Progenitor cell of endocrine pancreas (in vitro differentiated cells): ENCODE measurements around the gene CLSTN2. TPM values are rescaled to one million over a fixed set of nuclear protein-coding genes. Genes with fewer than 3 reads are reported as not detected.

Source experiments
- DNase-seq: peaks from one replicate; pipeline ENCODE4 v3.0.0; 2021; ENCODE audit warnings: low spot score; ENCODE audit not compliant: unreplicated experiment
- H3K27ac Mint-ChIP-seq: 2 replicates; pipeline ENCODE4 v1.8.0; 2021; ENCODE audit warnings: mild to moderate bottlenecking, moderate library complexity, mixed read lengths
- H3K27me3 Mint-ChIP-seq: 2 replicates; pipeline ENCODE4 v1.8.0; 2021; ENCODE audit warnings: mixed read lengths
- H3K36me3 Mint-ChIP-seq: 2 replicates; pipeline ENCODE4 v1.8.0; 2022; ENCODE audit warnings: mixed read lengths; ENCODE audit not compliant: insufficient read depth
- H3K4me1 Mint-ChIP-seq: 2 replicates; pipeline ENCODE4 v1.8.0; 2021; ENCODE audit warnings: low read depth, mixed read lengths
- H3K4me3 Mint-ChIP-seq: 2 replicates; pipeline ENCODE4 v1.8.0; 2021; ENCODE audit warnings: low read depth, mild to moderate bottlenecking, moderate library complexity, mixed read lengths
- H3K9me3 Mint-ChIP-seq: 2 replicates; pipeline ENCODE4 v1.8.0; 2021; ENCODE audit warnings: low read depth, mixed read lengths
- total RNA-seq: library from RNA; stranded (reverse); gene quantifications from 2 replicates; pipeline ENCODE4 v1.2.1, GENCODE V29; 2021
- TF ChIP-seq, protein P1 (sequence below): fragments of 200-600 bp; sonication (generic); IDR thresholded peaks from one replicate; pipeline ENCODE4 v1.5.0; 2021; ENCODE audit warnings: antibody characterized with exemption, mild to moderate bottlenecking; ENCODE audit not compliant: unreplicated experiment

CLSTN2 gene
- total RNA-seq, 1 donor from 2014 or later: 2.8 TPM

DNA sequence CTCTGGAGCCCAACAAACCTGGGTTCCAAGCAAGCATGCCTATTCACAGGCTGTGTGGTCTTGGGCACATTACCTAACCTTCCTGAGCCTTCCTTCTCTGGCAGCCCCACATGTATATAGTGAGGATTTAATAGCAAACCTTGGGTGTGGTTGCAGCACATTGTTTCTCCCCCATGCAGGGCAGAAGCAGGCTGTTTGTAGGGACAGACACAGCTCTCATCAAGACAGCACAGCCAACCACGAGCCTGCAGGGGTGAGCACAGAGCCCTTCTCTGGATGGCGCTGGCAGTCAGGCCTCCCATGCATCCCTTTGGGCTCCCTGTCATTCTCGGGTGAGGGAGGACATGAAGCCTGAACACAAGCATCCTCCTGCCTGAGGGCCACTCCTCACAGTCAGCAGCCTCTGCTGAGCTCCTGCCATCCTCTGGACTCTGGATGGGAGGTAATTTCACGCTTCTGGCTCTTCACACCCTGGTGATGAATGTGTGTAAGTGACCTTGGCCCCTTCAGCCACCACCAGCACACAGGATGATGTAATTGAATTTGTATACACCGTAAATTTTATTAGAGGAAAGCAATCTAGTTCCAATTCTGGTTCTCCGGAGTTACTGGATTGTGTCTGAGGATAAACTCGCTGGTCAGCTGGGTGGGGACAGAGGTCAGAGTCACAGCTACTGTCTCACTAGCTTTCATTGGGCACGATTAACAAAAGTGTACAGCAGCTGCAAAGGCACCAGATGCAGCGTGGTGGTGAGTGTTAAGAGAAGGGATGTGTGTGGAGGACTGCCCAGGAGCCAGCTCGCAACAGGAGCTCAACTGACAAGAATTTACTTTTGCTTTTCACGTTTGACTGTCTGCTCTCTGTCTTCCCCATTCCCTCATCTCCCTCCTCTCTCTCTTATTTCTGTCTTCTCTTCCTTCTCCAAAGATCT lies 118.1 kb downstream of the CLSTN2 start:
- TF ChIP-seq, protein P1, sequence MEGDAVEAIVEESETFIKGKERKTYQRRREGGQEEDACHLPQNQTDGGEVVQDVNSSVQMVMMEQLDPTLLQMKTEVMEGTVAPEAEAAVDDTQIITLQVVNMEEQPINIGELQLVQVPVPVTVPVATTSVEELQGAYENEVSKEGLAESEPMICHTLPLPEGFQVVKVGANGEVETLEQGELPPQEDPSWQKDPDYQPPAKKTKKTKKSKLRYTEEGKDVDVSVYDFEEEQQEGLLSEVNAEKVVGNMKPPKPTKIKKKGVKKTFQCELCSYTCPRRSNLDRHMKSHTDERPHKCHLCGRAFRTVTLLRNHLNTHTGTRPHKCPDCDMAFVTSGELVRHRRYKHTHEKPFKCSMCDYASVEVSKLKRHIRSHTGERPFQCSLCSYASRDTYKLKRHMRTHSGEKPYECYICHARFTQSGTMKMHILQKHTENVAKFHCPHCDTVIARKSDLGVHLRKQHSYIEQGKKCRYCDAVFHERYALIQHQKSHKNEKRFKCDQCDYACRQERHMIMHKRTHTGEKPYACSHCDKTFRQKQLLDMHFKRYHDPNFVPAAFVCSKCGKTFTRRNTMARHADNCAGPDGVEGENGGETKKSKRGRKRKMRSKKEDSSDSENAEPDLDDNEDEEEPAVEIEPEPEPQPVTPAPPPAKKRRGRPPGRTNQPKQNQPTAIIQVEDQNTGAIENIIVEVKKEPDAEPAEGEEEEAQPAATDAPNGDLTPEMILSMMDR: no peak
- Mint-ChIP-seq H3K27me3 (peaks cover 5% of the 10 kb centered on the region), H3K9me3 (peaks cover 4% of the 10 kb centered on the region), H3K4me1 (peaks cover 45% of the 10 kb centered on the region), H3K36me3 (no peaks in the 10 kb centered on the region), H3K4me3 (no peak overlapping the region), H3K27ac (peak overlapping the region; percentile 85)
- no peak for DNase-seq

DNA sequence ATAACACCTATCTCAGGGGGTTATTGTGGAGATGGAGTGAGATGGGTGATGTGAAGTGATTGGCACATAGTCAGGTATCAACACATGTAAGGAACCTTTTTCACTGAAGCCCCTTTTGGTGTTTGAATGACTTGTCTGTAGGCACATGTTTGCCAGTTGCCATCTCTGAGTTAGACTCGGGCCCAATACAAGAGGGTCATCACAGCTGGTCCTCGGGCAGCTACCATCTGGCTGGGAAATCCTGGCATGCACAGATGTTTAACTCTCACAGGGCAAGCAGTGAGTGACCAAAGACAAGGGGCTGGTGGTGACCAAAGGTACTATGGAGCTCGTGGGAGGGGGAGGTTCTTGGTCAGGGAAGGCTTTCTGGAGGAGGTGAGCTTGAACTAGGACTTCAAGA lies 118.8 kb downstream of the CLSTN2 start:
- Mint-ChIP-seq H3K27ac (peak overlapping the region; percentile 85), H3K9me3 (peaks cover 4% of the 10 kb centered on the region), H3K36me3 (no peaks in the 10 kb centered on the region), H3K27me3 (peaks cover 5% of the 10 kb centered on the region), H3K4me3 (no peak overlapping the region), H3K4me1 (peaks cover 45% of the 10 kb centered on the region)
- DNase-seq: no peak
- TF ChIP-seq, protein P1: no peak

DNA sequence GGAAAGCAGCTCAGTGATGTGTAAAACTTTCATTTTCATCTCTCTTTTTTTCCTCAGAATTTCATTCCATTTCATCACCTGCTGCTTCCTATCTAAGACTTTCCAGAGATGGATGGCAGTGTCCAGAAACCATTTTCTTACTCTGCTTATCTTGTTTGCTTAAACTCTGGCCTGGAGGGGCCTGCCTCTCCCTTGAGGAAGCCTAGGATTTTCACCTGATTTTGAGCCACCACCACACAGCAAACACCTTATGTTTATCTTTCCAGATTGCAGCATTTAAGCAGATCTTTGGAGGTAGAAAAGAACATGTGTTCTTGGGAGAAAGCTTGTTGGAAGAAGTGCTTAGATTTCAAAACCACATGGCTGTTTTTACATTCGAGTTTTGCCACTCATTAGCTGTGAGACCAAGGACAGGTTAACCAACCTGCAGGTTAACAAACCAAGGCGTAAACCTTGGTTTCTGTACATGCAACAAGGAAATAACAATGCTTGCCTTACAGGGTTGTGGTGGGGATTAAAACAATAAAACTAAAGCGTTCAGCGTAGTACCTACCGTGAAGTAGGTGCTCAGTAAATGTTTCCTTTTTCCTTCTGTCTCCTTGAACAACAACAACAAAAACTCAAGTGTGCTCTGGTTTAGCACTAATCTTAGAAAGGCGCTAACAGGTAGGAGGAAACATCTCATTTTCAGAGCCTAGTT lies 120.3 kb downstream of the CLSTN2 start:
- Mint-ChIP-seq H3K4me1 (peaks cover 43% of the 10 kb centered on the region), H3K27ac (peak overlapping the region; percentile 90), H3K27me3 (peaks cover 5% of the 10 kb centered on the region), H3K9me3 (peaks cover 4% of the 10 kb centered on the region), H3K4me3 (peak overlapping the region; percentile 2), H3K36me3 (no peaks in the 10 kb centered on the region)
- DNase-seq: no peak
- TF ChIP-seq, protein P1: no peak

DNA sequence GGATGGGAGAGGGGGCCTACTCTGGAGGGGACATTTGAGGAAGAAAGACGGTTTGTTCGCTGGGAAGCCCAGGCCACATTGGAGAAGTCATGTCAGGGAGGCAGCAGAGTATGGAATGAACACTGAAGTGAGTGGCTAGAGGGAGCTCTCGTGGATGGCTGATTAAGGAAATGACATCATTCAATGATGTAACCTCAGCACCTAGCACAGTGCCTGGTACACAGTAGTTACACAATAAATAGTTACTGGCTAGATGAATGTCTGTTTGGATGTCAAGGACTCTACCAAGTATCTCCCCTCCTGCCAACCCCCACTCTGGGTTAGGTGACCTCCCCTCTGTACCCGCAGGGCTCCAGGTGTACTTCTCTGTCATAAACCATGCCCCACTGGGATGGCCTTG lies 121.1 kb downstream of the CLSTN2 start:
- Mint-ChIP-seq H3K27ac (peak overlapping the region; percentile 90), H3K4me1 (peaks cover 38% of the 10 kb centered on the region), H3K4me3 (peak overlapping the region; percentile 2), H3K36me3 (no peaks in the 10 kb centered on the region), H3K9me3 (peaks cover 4% of the 10 kb centered on the region), H3K27me3 (peaks cover 5% of the 10 kb centered on the region)
- DNase-seq: no peak
- TF ChIP-seq, protein P1: no peak

DNA sequence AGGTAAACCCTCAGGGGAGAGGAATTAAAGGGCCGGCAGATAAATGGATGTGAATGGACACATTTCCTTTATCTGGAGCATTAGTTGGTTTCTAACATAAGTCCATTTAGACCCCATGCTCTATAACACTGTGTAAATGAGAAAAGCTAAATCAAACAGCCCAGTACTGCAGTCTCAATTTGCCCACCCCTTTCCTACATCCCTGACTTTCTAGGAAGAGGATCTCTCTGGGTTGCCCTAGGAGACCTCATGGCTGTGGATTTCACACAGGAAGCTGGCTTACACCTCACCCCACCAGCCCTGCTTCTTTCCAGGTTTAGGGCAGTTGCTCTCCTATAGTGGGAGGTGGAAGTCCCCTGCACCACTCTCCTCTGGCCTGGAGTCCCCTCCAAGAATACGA lies 126.2 kb downstream of the CLSTN2 start:
- TF ChIP-seq, protein P1: no peak
- no peak overlapping the region for H3K27ac Mint-ChIP-seq
- no peak overlapping the region for H3K4me3 Mint-ChIP-seq
- H3K9me3 Mint-ChIP-seq: peaks cover 12% of the 10 kb centered on the region
- no peaks in the 10 kb centered on the region for H3K27me3 Mint-ChIP-seq
- no peaks in the 10 kb centered on the region for H3K36me3 Mint-ChIP-seq
- peaks cover 1% of the 10 kb centered on the region for H3K4me1 Mint-ChIP-seq
- no peak for DNase-seq
